Endothelial cell of umbilical vein (primary cell): ENCODE measurements around the gene PNLIPRP2. TPM values are rescaled to one million over a fixed set of nuclear protein-coding genes. Genes with fewer than 3 reads are reported as not detected.

Source experiments
- BruUV-seq: library from RNA; stranded (reverse); fragments of 400-500 nt; replicated peaks from 2 replicates; lab custom pipeline; 2021; lab: Mats Ljungman, UMichigan
- CTCF ChIA-PET: fragments of 300-600, 350-600 bp; sonication (Branson Sonifier 250); formaldehyde crosslinking; loops from one replicate; lab custom pipeline; 2021; ENCODE audit warnings: antibody characterized with exemption, inconsistent platforms; lab: Charles Lee
- POLR2A ChIA-PET: fragments of 300-600, 350-600 bp; sonication (Branson Sonifier 250); formaldehyde crosslinking; loops from one replicate; lab custom pipeline; 2021; ENCODE audit warnings: antibody characterized with exemption, inconsistent platforms; lab: Charles Lee
- DNase-seq: peaks from one replicate; pipeline ENCODE4 v3.0.0-alpha.2; 2011; ENCODE audit warnings: low read depth, low spot score
- FAIRE-seq: peaks from 2 replicates; lab custom pipeline; 2011; peaks lifted over from hg19 to GRCh38; lab: Jason Lieb, UNC
- H2AFZ ChIP-seq: 2 replicates; pipeline ENCODE4 v1.6.0; 2012; ENCODE audit warnings: low read depth, low read length, control low read depth, inconsistent platforms
- H3K27ac ChIP-seq: 2 replicates; pipeline ENCODE4 v1.5.1; 2011; ENCODE audit warnings: low read depth, mild to moderate bottlenecking, control low read depth, low read length, moderate library complexity; ENCODE audit not compliant: insufficient read depth
- H3K27me3 ChIP-seq, 2 experiments: 2 replicates each; pipeline versions ENCODE4 v1.6.0 to v1.6.1; 2011; ENCODE audit warnings: low read length in 2 of 2, mixed read lengths in 1 of 2; ENCODE audit not compliant: control insufficient read depth in 2 of 2, insufficient read depth in 2 of 2
- H3K36me3 ChIP-seq, 2 experiments: 2 replicates in 1 of 2; 3 replicates in 1 of 2; pipeline ENCODE4 v1.5.1; 2011; ENCODE audit warnings: low read length in 2 of 2, mild to moderate bottlenecking in 1 of 2, moderate library complexity in 1 of 2; ENCODE audit not compliant: control insufficient read depth in 2 of 2, insufficient read depth in 2 of 2; ENCODE audit errors: extremely low read depth in 1 of 2
- H3K4me1 ChIP-seq: 3 replicates; pipeline ENCODE4 v1.5.1; 2011; ENCODE audit warnings: mild to moderate bottlenecking, low read length; ENCODE audit not compliant: control insufficient read depth, insufficient read depth; ENCODE audit errors: extremely low read depth
- H3K4me2 ChIP-seq: 2 replicates; pipeline ENCODE4 v1.6.1; 2011; ENCODE audit warnings: low read length, control low read depth, mixed read lengths; ENCODE audit not compliant: insufficient read depth
- H3K4me3 ChIP-seq, 3 experiments: fragments of 200-600 bp in 1 of 3; sonication (generic), shearing (Covaris generic) in 1 of 3; replicated peaks in 1 of 3; 2 replicates each; pipeline ENCODE4 v1.5.1; 2011 to 2016; ENCODE audit warnings: control low read depth in 3 of 3, low read length in 3 of 3, mild to moderate bottlenecking in 2 of 3, inconsistent platforms in 1 of 3, low read depth in 1 of 3, moderate library complexity in 1 of 3; ENCODE audit not compliant: insufficient read depth in 1 of 3
- H3K79me2 ChIP-seq: 2 replicates; pipeline ENCODE4 v1.6.0; 2012; ENCODE audit warnings: low read length, inconsistent platforms; ENCODE audit not compliant: control insufficient read depth, insufficient read depth
- H3K9ac ChIP-seq: replicated peaks from 2 replicates; pipeline ENCODE3; 2011; ENCODE audit warnings: low read length, control low read depth; ENCODE audit not compliant: insufficient read depth; ENCODE audit errors: extremely low read depth
- H3K9me1 ChIP-seq: replicated peaks from 3 replicates; pipeline ENCODE4 v1.6.0; 2011; ENCODE audit warnings: mild to moderate bottlenecking, low read length; ENCODE audit not compliant: control insufficient read depth, insufficient read depth; ENCODE audit errors: extremely low read depth
- H3K9me3 ChIP-seq: replicated peaks from 2 replicates; pipeline ENCODE4 v1.5.1; 2012; ENCODE audit warnings: low read length, inconsistent platforms; ENCODE audit not compliant: control insufficient read depth, insufficient read depth
- H4K20me1 ChIP-seq: replicated peaks from 2 replicates; pipeline ENCODE3; 2011; ENCODE audit warnings: mild to moderate bottlenecking, low read length; ENCODE audit not compliant: control insufficient read depth, insufficient read depth; ENCODE audit errors: extremely low read depth
- EZH2 ChIP-seq: IDR thresholded peaks from 2 replicates; pipeline ENCODE4 v1.6.1; 2012; ENCODE audit warnings: borderline replicate concordance, low read depth, mild to moderate bottlenecking, moderate library complexity, low read length, inconsistent platforms; ENCODE audit not compliant: severe bottlenecking
- FOS ChIP-seq: IDR thresholded peaks from 2 replicates; pipeline ENCODE4 v1.6.1; 2011; ENCODE audit warnings: mild to moderate bottlenecking, low read length, moderate library complexity, borderline replicate concordance; ENCODE audit not compliant: insufficient read depth
- GATA2 ChIP-seq: IDR thresholded peaks from 2 replicates; pipeline ENCODE4 v1.7.0; 2011; ENCODE audit warnings: low read depth, mild to moderate bottlenecking, moderate library complexity, mixed read lengths, low read length; ENCODE audit not compliant: insufficient read length, insufficient read depth
- JUN ChIP-seq: IDR thresholded peaks from 2 replicates; pipeline ENCODE4 v1.6.1; 2011; ENCODE audit warnings: borderline replicate concordance, low read depth; ENCODE audit not compliant: insufficient read length, insufficient read depth
- MAX ChIP-seq: IDR thresholded peaks from 2 replicates; pipeline ENCODE4 v1.6.1; 2011; ENCODE audit not compliant: insufficient read depth, insufficient read length
- MYC ChIP-seq: IDR thresholded peaks from one replicate; pipeline ENCODE4 v1.6.1; 2011; ENCODE audit warnings: mild to moderate bottlenecking, low read depth, low read length
- POLR2A ChIP-seq: IDR thresholded peaks from 2 replicates; pipeline ENCODE4 v1.6.1; 2012; ENCODE audit warnings: low read depth, mild to moderate bottlenecking, control low read depth, low read length
- POLR2AphosphoS5 ChIP-seq: IDR thresholded peaks from 2 replicates; pipeline ENCODE4 v1.6.1; 2012; ENCODE audit warnings: low read depth, mild to moderate bottlenecking, control low read depth, low read length, moderate library complexity; ENCODE audit not compliant: insufficient read depth
- dilution Hi-C: fragments of 300-500 bp; cut with MboI; formaldehyde crosslinking; loops from one replicate; pipeline ENCODE4 v1.15.0; 2019; ENCODE audit warnings: low sequenced_read_pairs; ENCODE audit not compliant: extremely low pct_ligation_motif_present
- intact Hi-C: fragments of 100-400 bp; cut with micrococcal nuclease; formaldehyde crosslinking; loops from one replicate; pipeline ENCODE4 v1.10.0; 2022
- polyA plus RNA-seq, 4 experiments: library from polyadenylated mRNA; depleted of rRNA in 3 of 4; stranded (reverse) in 3 of 4; unstranded in 1 of 4; fragments of >200 nt; gene quantifications; 2 replicates each; pipeline versions ENCODE4 v1.2.1 to v1.2.3, GENCODE V29; 2011 to 2012; ENCODE audit warnings: missing spikeins in 1 of 4
- total RNA-seq: library from RNA; stranded (reverse); gene quantifications from 2 replicates; pipeline ENCODE4 v1.2.3, GENCODE V29; 2021
- TF ChIP-seq, protein P1 (sequence below), 2 donors: IDR thresholded peaks; 1 replicate in 1 of 2; 2 replicates in 1 of 2; pipeline ENCODE4 v1.5.1; 2011; ENCODE audit warnings: low read length in 2 of 2, mild to moderate bottlenecking in 2 of 2, moderate library complexity in 2 of 2, control low read depth in 1 of 2, inconsistent platforms in 1 of 2, low read depth in 1 of 2; ENCODE audit not compliant: insufficient read depth in 1 of 2; ENCODE audit errors: extremely low read depth in 1 of 2

Gene PNLIPRP2
- total and polyA plus RNA-seq, 2 donors (not counting 3 experiments of a cell fraction or from before 2014, with no cell fraction given), result not detected

- TF ChIP-seq MAX, result no peak
- no peak for TF ChIP-seq MYC
- no peak for TF ChIP-seq GATA2
- TF ChIP-seq POLR2AphosphoS5, result no peak
- TF ChIP-seq, protein P1, sequence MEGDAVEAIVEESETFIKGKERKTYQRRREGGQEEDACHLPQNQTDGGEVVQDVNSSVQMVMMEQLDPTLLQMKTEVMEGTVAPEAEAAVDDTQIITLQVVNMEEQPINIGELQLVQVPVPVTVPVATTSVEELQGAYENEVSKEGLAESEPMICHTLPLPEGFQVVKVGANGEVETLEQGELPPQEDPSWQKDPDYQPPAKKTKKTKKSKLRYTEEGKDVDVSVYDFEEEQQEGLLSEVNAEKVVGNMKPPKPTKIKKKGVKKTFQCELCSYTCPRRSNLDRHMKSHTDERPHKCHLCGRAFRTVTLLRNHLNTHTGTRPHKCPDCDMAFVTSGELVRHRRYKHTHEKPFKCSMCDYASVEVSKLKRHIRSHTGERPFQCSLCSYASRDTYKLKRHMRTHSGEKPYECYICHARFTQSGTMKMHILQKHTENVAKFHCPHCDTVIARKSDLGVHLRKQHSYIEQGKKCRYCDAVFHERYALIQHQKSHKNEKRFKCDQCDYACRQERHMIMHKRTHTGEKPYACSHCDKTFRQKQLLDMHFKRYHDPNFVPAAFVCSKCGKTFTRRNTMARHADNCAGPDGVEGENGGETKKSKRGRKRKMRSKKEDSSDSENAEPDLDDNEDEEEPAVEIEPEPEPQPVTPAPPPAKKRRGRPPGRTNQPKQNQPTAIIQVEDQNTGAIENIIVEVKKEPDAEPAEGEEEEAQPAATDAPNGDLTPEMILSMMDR (IDR thresholded peaks at IDR 0.05; ENCODE audit: extremely low read depth in 1 of 2, insufficient read depth in 1 of 2, low read depth in 1 of 2, low read length in 2 of 2), result no peak
- no peak for TF ChIP-seq FOS
- TF ChIP-seq EZH2, result no peak
- no peak for TF ChIP-seq JUN
- no peak for TF ChIP-seq POLR2A
- H3K4me3 ChIP-seq, result no peak overlapping the region
- H3K9me3 ChIP-seq, result no peaks in the 10 kb centered on the region
- intact Hi-C loops, result no loop called here
- H2AFZ ChIP-seq, result no peak overlapping the region
- H3K4me2 ChIP-seq, result no peak overlapping the region
- H4K20me1 ChIP-seq, result no peaks in the 10 kb centered on the region
- ChIA-PET POLR2A (no interaction called here), CTCF (interaction anchor here (1.5 to 3.2 kb wide), 2 partner anchors 100 to 480 kb away, joined by 4 to 19 read pairs; no protein-coding TSS in a partner anchor)
- H3K9me1 ChIP-seq, result no peaks in the 10 kb centered on the region
- no peaks in the 10 kb centered on the region for H3K79me2 ChIP-seq
- BruUV-seq, result no TSS peak
- no peak overlapping the region for H3K27ac ChIP-seq
- H3K36me3 ChIP-seq, result no peaks in the 10 kb centered on the region
- FAIRE-seq (no peak), DNase-seq (no peak)
- H3K9ac ChIP-seq, result no peak overlapping the region
- H3K4me1 ChIP-seq, result no peaks in the 10 kb centered on the region
- dilution Hi-C loops, result no loop called here
- H3K27me3 ChIP-seq, result no peaks in the 10 kb centered on the region
These were observed 66.9 kb downstream of the PNLIPRP2 start for GRCh38 chr10:116687633-116688032.
